HepG2 (cell line): ENCODE results near the gene PNPLA8. TPM values are rescaled to one million over a fixed set of nuclear protein-coding genes. Genes with fewer than 3 reads are reported as not detected.

Experiments
- CHCHD3 ChIP-seq: sonication (generic); formaldehyde crosslinking; IDR thresholded peaks from 2 replicates; pipeline ENCODE4 v1.8.0; 2022; ENCODE audit warnings: mild to moderate bottlenecking, missing genetic modification reagents, moderate library complexity
- FOXC1 ChIP-seq: sonication (generic); formaldehyde crosslinking; IDR thresholded peaks from 2 replicates; pipeline ENCODE4 v1.8.0; 2022; ENCODE audit warnings: mild to moderate bottlenecking, missing genetic modification reagents, borderline replicate concordance
- GABPA ChIP-seq, 2 experiments: IDR thresholded peaks; 2 replicates each; pipeline ENCODE4 v1.6.1; 2011 to 2016; ENCODE audit warnings: low read depth in 2 of 2, low read length in 1 of 2, missing biosample characterization in 1 of 2, missing genetic modification characterization in 1 of 2
- KLF12 ChIP-seq: sonication (generic); formaldehyde crosslinking; IDR thresholded peaks from 2 replicates; pipeline ENCODE4 v1.4.0; 2020; ENCODE audit warnings: missing genetic modification reagents, borderline replicate concordance
- MBD4 ChIP-seq: IDR thresholded peaks from 2 replicates; pipeline ENCODE4 v1.6.1; 2012; ENCODE audit warnings: low read length, inconsistent platforms, borderline replicate concordance
- MBNL3 ChIP-seq: fragments of 250-450 bp; sonication (Bioruptor Pico); conservative IDR thresholded peaks from 2 replicates; pipeline ENCODE4 v1.8.0; 2022; ENCODE audit warnings: mild to moderate bottlenecking, inconsistent platforms
- MTA3 ChIP-seq: sonication (generic); formaldehyde crosslinking; IDR thresholded peaks from 2 replicates; pipeline ENCODE4 v1.4.0; 2020; ENCODE audit warnings: missing genetic modification reagents
- MYC ChIP-seq: sonication (generic); formaldehyde crosslinking; IDR thresholded peaks from 2 replicates; pipeline ENCODE4 v1.9.0; 2021; ENCODE audit warnings: missing genetic modification reagents, borderline replicate concordance
- NCOA2 ChIP-seq: sonication (generic); formaldehyde crosslinking; IDR thresholded peaks from 2 replicates; pipeline ENCODE4 v1.8.0; 2022; ENCODE audit warnings: inconsistent platforms
- NFE2 ChIP-seq: sonication (generic); formaldehyde crosslinking; IDR thresholded peaks from 2 replicates; pipeline ENCODE4 v1.4.0; 2020; ENCODE audit warnings: missing genetic modification reagents
- PHF21A ChIP-seq: sonication (generic); formaldehyde crosslinking; IDR thresholded peaks from 2 replicates; pipeline ENCODE4 v1.5.0; 2020; ENCODE audit warnings: mild to moderate bottlenecking, missing genetic modification reagents
- PHF8 ChIP-seq: sonication (generic); formaldehyde crosslinking; IDR thresholded peaks from 2 replicates; pipeline ENCODE4 v1.5.0; 2020; ENCODE audit warnings: missing genetic modification reagents
- ZC3H4 ChIP-seq: sonication (generic); formaldehyde crosslinking; IDR thresholded peaks from 2 replicates; pipeline ENCODE4 v1.4.0; 2020; ENCODE audit warnings: missing genetic modification reagents, borderline replicate concordance
- ZNF12 ChIP-seq: sonication (generic); formaldehyde crosslinking; IDR thresholded peaks from 2 replicates; pipeline ENCODE4 v1.5.0; 2020; ENCODE audit warnings: missing genetic modification reagents
- ZNF331 ChIP-seq: sonication (generic); formaldehyde crosslinking; IDR thresholded peaks from 2 replicates; pipeline ENCODE4 v1.4.0; 2020; ENCODE audit warnings: missing genetic modification reagents
- ZNF350 ChIP-seq: sonication (generic); formaldehyde crosslinking; IDR thresholded peaks from 2 replicates; pipeline ENCODE4 v1.4.0; 2020; ENCODE audit warnings: mild to moderate bottlenecking, low read depth, missing genetic modification reagents, borderline replicate concordance
- ZNF460 ChIP-seq: sonication (generic); formaldehyde crosslinking; IDR thresholded peaks from 2 replicates; pipeline ENCODE4 v1.5.1; 2020; ENCODE audit warnings: missing genetic modification reagents, mild to moderate bottlenecking, borderline replicate concordance
- ZNF780A ChIP-seq: sonication (generic); formaldehyde crosslinking; IDR thresholded peaks from 2 replicates; pipeline ENCODE4 v1.8.0; 2022; ENCODE audit warnings: mild to moderate bottlenecking, missing genetic modification reagents, moderate library complexity
- ZNF879 ChIP-seq: sonication (generic); formaldehyde crosslinking; IDR thresholded peaks from 2 replicates; pipeline ENCODE4 v1.8.1; 2023; ENCODE audit warnings: missing genetic modification reagents
- polyA plus RNA-seq, 8 experiments: library from polyadenylated mRNA; depleted of rRNA in 3 of 8; stranded (reverse) in 7 of 8; unstranded in 1 of 8; fragments of >200 nt; fragmentation: Illumina TruSeq in 4 of 8; extraction: Trizol in 4 of 8; gene quantifications; 2 replicates each; pipeline versions ENCODE4 v1.2.1 to v1.2.3, GENCODE V29; 2011 to 2016; ENCODE audit warnings: low read depth in 4 of 8, missing spikeins in 1 of 8, mixed read lengths in 1 of 8; ENCODE audit not compliant: insufficient read depth in 1 of 8
- total RNA-seq, 5 experiments: library from RNA; depleted of rRNA; stranded (reverse); fragments of >200 nt; fragmentation: Illumina TruSeq; extraction: Trizol; gene quantifications; 2 replicates each; pipeline ENCODE4 v1.2.3, GENCODE V29; 2016; ENCODE audit warnings: low read depth in 1 of 5
- TF ChIP-seq, protein P1 (sequence below): sonication (generic); formaldehyde crosslinking; IDR thresholded peaks from 2 replicates; pipeline ENCODE4 v1.4.0; 2020; ENCODE audit warnings: mild to moderate bottlenecking, missing genetic modification reagents
- TF ChIP-seq, protein P2 (sequence below): sonication (generic); formaldehyde crosslinking; conservative IDR thresholded peaks from 2 replicates; pipeline ENCODE4 v1.8.1; 2023; ENCODE audit warnings: missing genetic modification reagents
- TF ChIP-seq, protein P3 (sequence below): fragments of 450-650 bp; IDR thresholded peaks from 2 replicates; pipeline ENCODE4 v1.6.1; 2017
- TF ChIP-seq, protein P4 (sequence below): IDR thresholded peaks from 2 replicates; pipeline ENCODE4 v1.6.1; 2016

Gene PNPLA8
- total and polyA plus RNA-seq, 2 of the 13 experiments (the other 11 are each of a cell fraction or from before 2014, with no cell fraction given) = 6.3 to 11.4 TPM

DNA sequence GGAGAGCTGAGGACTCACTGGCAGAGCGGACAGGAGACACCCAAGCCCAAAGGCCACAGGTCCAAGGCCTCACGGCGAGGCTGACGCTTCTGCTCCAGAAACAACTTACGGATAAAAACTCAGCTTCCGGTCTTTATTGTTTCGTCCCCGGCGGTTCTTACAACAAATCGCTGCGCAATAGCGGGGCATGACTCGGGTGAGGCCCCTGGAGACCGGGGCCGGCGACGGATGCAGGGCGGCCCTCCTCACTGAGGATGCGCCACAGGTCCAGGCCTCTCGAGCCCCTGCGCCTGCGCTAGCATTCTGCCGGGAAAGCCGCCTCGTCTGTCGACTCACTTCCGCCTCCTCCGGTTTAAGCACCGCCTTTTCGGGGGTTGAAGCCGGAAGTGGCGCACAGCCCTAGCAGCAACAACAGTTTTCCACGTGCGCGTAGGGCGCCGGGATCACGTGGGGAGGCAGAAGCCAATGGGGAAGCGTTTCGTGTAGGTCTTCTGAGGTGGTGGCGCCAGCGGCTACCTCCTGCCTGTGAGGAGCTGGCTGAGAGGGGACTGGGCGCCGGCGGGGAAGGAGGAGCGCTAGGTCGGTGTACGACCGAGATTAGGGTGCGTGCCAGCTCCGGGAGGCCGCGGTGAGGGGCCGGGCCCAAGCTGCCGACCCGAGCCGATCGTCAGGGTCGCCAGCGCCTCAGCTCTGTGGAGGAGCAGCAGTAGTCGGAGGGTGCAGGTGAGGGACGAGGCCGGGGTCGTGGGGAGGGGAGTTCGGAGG is 43.6 kb upstream of the PNPLA8 start, which contains the start of the genes DNAJB9 and THAP5 (continued):
- TF ChIP-seq ZNF780A = peak; percentile 94
- TF ChIP-seq, protein P1, sequence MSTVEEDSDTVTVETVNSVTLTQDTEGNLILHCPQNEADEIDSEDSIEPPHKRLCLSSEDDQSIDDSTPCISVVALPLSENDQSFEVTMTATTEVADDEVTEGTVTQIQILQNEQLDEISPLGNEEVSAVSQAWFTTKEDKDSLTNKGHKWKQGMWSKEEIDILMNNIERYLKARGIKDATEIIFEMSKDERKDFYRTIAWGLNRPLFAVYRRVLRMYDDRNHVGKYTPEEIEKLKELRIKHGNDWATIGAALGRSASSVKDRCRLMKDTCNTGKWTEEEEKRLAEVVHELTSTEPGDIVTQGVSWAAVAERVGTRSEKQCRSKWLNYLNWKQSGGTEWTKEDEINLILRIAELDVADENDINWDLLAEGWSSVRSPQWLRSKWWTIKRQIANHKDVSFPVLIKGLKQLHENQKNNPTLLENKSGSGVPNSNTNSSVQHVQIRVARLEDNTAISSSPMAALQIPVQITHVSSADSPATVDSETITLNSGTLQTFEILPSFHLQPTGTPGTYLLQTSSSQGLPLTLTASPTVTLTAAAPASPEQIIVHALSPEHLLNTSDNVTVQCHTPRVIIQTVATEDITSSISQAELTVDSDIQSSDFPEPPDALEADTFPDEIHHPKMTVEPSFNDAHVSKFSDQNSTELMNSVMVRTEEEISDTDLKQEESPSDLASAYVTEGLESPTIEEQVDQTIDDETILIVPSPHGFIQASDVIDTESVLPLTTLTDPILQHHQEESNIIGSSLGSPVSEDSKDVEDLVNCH (CRISPR knock-in tag) = 0 out of 2 replicates have a peak, but pooled peaks have one; percentile 27
- TF ChIP-seq, protein P2, sequence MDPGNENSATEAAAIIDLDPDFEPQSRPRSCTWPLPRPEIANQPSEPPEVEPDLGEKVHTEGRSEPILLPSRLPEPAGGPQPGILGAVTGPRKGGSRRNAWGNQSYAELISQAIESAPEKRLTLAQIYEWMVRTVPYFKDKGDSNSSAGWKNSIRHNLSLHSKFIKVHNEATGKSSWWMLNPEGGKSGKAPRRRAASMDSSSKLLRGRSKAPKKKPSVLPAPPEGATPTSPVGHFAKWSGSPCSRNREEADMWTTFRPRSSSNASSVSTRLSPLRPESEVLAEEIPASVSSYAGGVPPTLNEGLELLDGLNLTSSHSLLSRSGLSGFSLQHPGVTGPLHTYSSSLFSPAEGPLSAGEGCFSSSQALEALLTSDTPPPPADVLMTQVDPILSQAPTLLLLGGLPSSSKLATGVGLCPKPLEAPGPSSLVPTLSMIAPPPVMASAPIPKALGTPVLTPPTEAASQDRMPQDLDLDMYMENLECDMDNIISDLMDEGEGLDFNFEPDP (CRISPR knock-in tag) = no peak
- peak; percentile 92 for TF ChIP-seq GABPA (IDR thresholded peaks at IDR 0.05; ENCODE audit: low read depth, low read length)
- peak; percentile 98 for TF ChIP-seq GABPA (CRISPR knock-in tag; IDR thresholded peaks at IDR 0.05; ENCODE audit: low read depth)
- peak; percentile 98 for TF ChIP-seq PHF8
- peak; percentile 93 for TF ChIP-seq ZNF879 (CRISPR knock-in tag)
- no peak for TF ChIP-seq MTA3
- TF ChIP-seq ZNF460 (CRISPR knock-in tag) = peak; percentile 48; the same call in 1 of the 2 replicates
- TF ChIP-seq MYC (CRISPR knock-in tag) = peak; percentile 95
- TF ChIP-seq ZNF12 (CRISPR knock-in tag) = 0 out of 2 replicates have a peak, but pooled peaks have one; percentile 41
- TF ChIP-seq, protein P3, sequence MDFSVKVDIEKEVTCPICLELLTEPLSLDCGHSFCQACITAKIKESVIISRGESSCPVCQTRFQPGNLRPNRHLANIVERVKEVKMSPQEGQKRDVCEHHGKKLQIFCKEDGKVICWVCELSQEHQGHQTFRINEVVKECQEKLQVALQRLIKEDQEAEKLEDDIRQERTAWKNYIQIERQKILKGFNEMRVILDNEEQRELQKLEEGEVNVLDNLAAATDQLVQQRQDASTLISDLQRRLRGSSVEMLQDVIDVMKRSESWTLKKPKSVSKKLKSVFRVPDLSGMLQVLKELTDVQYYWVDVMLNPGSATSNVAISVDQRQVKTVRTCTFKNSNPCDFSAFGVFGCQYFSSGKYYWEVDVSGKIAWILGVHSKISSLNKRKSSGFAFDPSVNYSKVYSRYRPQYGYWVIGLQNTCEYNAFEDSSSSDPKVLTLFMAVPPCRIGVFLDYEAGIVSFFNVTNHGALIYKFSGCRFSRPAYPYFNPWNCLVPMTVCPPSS = no peak
- TF ChIP-seq ZC3H4 = no peak
- TF ChIP-seq ZNF350 (CRISPR knock-in tag) = peak; percentile 80; the same call in 1 of the 2 replicates
- TF ChIP-seq, protein P4, sequence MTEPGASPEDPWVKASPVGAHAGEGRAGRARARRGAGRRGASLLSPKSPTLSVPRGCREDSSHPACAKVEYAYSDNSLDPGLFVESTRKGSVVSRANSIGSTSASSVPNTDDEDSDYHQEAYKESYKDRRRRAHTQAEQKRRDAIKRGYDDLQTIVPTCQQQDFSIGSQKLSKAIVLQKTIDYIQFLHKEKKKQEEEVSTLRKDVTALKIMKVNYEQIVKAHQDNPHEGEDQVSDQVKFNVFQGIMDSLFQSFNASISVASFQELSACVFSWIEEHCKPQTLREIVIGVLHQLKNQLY (CRISPR knock-in tag) = 0 out of 2 replicates have a peak, but pooled peaks have one; percentile 70
- peak; percentile 74; the same call in 1 of the 2 replicates for TF ChIP-seq ZNF331 (CRISPR knock-in tag)
- TF ChIP-seq MBNL3 = no peak
- no peak for TF ChIP-seq NFE2 (CRISPR knock-in tag)
- TF ChIP-seq FOXC1 (CRISPR knock-in tag) = peak; percentile 77; the same call in 1 of the 2 replicates
- TF ChIP-seq CHCHD3 (CRISPR knock-in tag) = no peak
- TF ChIP-seq NCOA2 (CRISPR knock-in tag) = peak; percentile 46; the same call in 1 of the 2 replicates
- TF ChIP-seq KLF12 = peak; percentile 83
- no peak for TF ChIP-seq MBD4
- TF ChIP-seq PHF21A (CRISPR knock-in tag) = peak; percentile 84; the same call in 1 of the 2 replicates
